Measurements from ENCODE around the gene RSAD1. TPM values are rescaled to one million over a fixed set of nuclear protein-coding genes. Genes with fewer than 3 reads are reported as not detected.

RSAD1 gene
- polyA plus RNA-seq, 3 donors = 20.6 to 40.0 (median 21.2) TPM

DNA sequence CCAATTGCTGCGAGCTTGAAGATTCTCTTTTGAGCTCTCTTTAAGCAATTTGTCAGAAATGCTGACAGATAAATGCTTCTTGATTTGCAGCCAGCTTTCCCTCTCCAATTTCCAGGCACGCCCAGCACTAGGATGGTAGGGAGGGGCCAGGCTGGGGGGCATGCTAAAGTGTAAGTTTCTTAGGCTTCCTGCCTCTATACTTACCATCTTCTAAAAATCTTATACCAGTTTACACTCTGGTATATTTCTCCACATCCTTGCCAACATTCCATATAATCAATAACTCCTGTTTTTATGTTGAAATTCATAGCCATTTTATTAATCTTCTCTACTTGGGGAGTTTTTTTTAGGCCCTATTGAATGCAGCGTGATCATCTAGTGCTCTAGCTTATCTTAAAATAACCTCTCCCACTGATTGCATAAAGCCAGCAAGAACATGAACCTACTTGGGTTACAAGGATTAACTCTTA is 35.1 kb upstream of the RSAD1 start:
- no peak for DNase-seq
- Mint-ChIP-seq H3K4me3 (no peak overlapping the region), H3K9me3 (peaks cover 0 to 1% (median 0%) of the 10 kb centered on the region in 7 donors), H3K36me3 (peaks cover 2 to 6% of the 10 kb centered on the region in 2 donors), H3K27ac (no peak overlapping the region), H3K27me3 (ENCODE audit: low read depth in 3 of 3) (peaks cover 0 to 2% (median 1%) of the 10 kb centered on the region in 3 donors), H3K4me1 (no peaks in the 10 kb centered on the region)
- no peak overlapping the region for H3K9ac ChIP-seq (ENCODE audit: insufficient read depth, low read length, poor library complexity, severe bottlenecking)
- H3K9me3 ChIP-seq (replicated peaks in 1 of 2; ENCODE audit: control insufficient read depth in 1 of 2, insufficient read depth in 1 of 2, low read length in 2 of 2) = no peaks in the 10 kb centered on the region
- H3K27ac ChIP-seq (ENCODE audit: low read depth in 1 of 2, low read length in 2 of 2) = no peak overlapping the region
- no peaks in the 10 kb centered on the region for H3K36me3 ChIP-seq (replicated peaks in 1 of 2; ENCODE audit: control insufficient read depth in 1 of 2, insufficient read depth in 2 of 2, low read length in 2 of 2)
- H3K4me3 ChIP-seq (replicated peaks in 1 of 3; ENCODE audit: low read depth in 2 of 3, low read length in 3 of 3) = no peak overlapping the region
- no peaks in the 10 kb centered on the region for H3K27me3 ChIP-seq (ENCODE audit: control insufficient read depth in 2 of 2, insufficient read depth in 2 of 2, low read length in 2 of 2)
- TF ChIP-seq, protein P1, sequence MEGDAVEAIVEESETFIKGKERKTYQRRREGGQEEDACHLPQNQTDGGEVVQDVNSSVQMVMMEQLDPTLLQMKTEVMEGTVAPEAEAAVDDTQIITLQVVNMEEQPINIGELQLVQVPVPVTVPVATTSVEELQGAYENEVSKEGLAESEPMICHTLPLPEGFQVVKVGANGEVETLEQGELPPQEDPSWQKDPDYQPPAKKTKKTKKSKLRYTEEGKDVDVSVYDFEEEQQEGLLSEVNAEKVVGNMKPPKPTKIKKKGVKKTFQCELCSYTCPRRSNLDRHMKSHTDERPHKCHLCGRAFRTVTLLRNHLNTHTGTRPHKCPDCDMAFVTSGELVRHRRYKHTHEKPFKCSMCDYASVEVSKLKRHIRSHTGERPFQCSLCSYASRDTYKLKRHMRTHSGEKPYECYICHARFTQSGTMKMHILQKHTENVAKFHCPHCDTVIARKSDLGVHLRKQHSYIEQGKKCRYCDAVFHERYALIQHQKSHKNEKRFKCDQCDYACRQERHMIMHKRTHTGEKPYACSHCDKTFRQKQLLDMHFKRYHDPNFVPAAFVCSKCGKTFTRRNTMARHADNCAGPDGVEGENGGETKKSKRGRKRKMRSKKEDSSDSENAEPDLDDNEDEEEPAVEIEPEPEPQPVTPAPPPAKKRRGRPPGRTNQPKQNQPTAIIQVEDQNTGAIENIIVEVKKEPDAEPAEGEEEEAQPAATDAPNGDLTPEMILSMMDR (IDR thresholded peaks at IDR 0.05) = no peak
- H3K79me2 ChIP-seq (ENCODE audit: insufficient read depth, low read length) = no peaks in the 10 kb centered on the region
- H3K4me1 ChIP-seq (ENCODE audit: control insufficient read depth in 1 of 2, insufficient read depth in 2 of 2, low read length in 2 of 2) = no peaks in the 10 kb centered on the region
- H2AFZ ChIP-seq (ENCODE audit: insufficient read depth, low read depth, low read length, poor library complexity, severe bottlenecking) = no peak overlapping the region
- no peak overlapping the region for H3K4me2 ChIP-seq (replicated peaks; ENCODE audit: extremely low read depth, low read length, poor library complexity, severe bottlenecking)
- H4K20me1 ChIP-seq (ENCODE audit: insufficient read depth, low read length) = peaks cover 3% of the 10 kb centered on the region
- intact Hi-C loops (cut with micrococcal nuclease) = no loop called here
- WGBS (ENCODE audit: insufficient coverage) = 100% methylated on average over 1 of the region's 3 CpGs

DNA sequence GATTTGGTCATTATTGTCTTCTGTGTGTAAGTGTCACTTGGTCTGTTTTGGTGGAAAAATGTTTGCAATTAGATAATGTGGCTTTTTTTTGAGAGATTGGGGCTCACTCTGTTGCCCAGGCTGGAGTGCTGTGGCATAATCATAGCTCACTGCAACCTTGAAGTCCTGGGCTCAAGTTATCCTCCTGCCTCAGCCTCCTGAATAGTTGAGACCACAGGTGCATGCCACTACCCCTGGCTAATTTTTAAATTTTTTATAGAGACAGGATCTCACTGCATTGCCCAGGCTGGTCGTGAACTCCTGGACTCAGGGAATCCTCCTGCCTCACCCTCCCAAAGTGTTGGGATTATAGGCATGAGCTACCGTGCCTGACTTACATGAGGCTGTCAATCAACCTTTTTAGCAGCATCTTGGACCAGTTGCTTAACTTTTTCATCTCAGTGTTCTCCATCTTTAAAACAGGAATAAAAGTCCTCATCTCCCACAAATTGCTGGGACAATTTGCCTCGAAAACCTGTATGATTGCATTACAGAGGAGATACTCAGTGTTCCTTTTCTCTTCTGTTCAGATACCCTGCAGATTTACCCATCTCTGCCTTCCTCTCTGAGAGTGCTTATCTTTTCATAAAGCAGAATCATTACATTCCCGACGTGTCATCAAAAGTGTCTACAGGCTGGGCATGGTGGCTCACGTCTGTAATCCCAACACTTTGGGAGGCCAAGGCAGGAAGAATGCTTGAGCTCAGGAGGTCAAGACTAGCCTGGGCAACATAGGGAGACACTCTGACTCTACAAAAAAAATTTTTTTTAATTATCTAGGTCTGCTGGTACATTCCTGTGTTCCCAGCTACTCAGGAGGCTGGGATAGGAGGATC is 33.6 kb upstream of the RSAD1 start:
- no peaks in the 10 kb centered on the region for H3K9me3 ChIP-seq (replicated peaks in 1 of 2; ENCODE audit: control insufficient read depth in 1 of 2, insufficient read depth in 1 of 2, low read length in 2 of 2)
- no peak overlapping the region for H3K4me3 ChIP-seq (replicated peaks in 1 of 3; ENCODE audit: low read depth in 2 of 3, low read length in 3 of 3)
- H2AFZ ChIP-seq (ENCODE audit: insufficient read depth, low read depth, low read length, poor library complexity, severe bottlenecking) = no peak overlapping the region
- H3K4me1 ChIP-seq (ENCODE audit: control insufficient read depth in 1 of 2, insufficient read depth in 2 of 2, low read length in 2 of 2) = no peaks in the 10 kb centered on the region
- H3K27me3 Mint-ChIP-seq (ENCODE audit: low read depth in 3 of 3) = peaks cover 0 to 2% (median 1%) of the 10 kb centered on the region in 3 donors
- no peaks in the 10 kb centered on the region for H3K36me3 ChIP-seq (replicated peaks in 1 of 2; ENCODE audit: control insufficient read depth in 1 of 2, insufficient read depth in 2 of 2, low read length in 2 of 2)
- peaks cover 3% of the 10 kb centered on the region for H4K20me1 ChIP-seq (ENCODE audit: insufficient read depth, low read length)
- H3K36me3 Mint-ChIP-seq = peaks cover 2 to 6% of the 10 kb centered on the region in 2 donors
- H3K4me3 Mint-ChIP-seq = no peak overlapping the region
- 95% methylated on average over 5 of the region's 6 CpGs for WGBS (ENCODE audit: insufficient coverage)
- H3K27ac Mint-ChIP-seq = no peak overlapping the region
- H3K27me3 ChIP-seq (ENCODE audit: control insufficient read depth in 2 of 2, insufficient read depth in 2 of 2, low read length in 2 of 2) = no peaks in the 10 kb centered on the region
- peaks cover 0 to 2% (median 0%) of the 10 kb centered on the region in 7 donors for H3K9me3 Mint-ChIP-seq
- no peak overlapping the region for H3K9ac ChIP-seq (ENCODE audit: insufficient read depth, low read length, poor library complexity, severe bottlenecking)
- no peak overlapping the region for H3K27ac ChIP-seq (ENCODE audit: low read depth in 1 of 2, low read length in 2 of 2)
- TF ChIP-seq, protein P1 (IDR thresholded peaks at IDR 0.05) = no peak
- no peaks in the 10 kb centered on the region for H3K4me1 Mint-ChIP-seq
- no peak overlapping the region for H3K4me2 ChIP-seq (replicated peaks; ENCODE audit: extremely low read depth, low read length, poor library complexity, severe bottlenecking)
- intact Hi-C loops (cut with micrococcal nuclease) = no loop called here
- no peaks in the 10 kb centered on the region for H3K79me2 ChIP-seq (ENCODE audit: insufficient read depth, low read length)
- no peak for DNase-seq

All from CD14-positive monocyte (primary cell).